HCT116 (cell line): Measurements from ENCODE around the gene GALC. TPM values are rescaled to one million over a fixed set of nuclear protein-coding genes. Genes with fewer than 3 reads are reported as not detected.

Source experiments
- ATAC-seq: fragments of 200-7000 bp; cut with Tn5 transposase; 2 replicates; pipeline ENCODE4 v1.9.1; 2020; ENCODE audit warnings: mild to moderate bottlenecking, moderate library complexity
- Bru-seq: library from RNA; stranded (reverse); fragments of 400-500 nt; gene quantifications from one replicate; lab custom pipeline; 2021; lab: Mats Ljungman, UMichigan
- BruChase-seq, 2 experiments: library from RNA; stranded (reverse); fragments of 400-500 nt; gene quantifications; one replicate each; lab custom pipeline; 2021; lab: Mats Ljungman, UMichigan
- BruUV-seq: library from RNA; stranded (reverse); fragments of 400-500 nt; replicated peaks from 2 replicates; lab custom pipeline; 2021; lab: Mats Ljungman, UMichigan
- CTCF ChIA-PET: fragments of 300-600 bp; sonication (Branson Sonifier 250); formaldehyde crosslinking; loops from one replicate; lab custom pipeline; 2021; ENCODE audit warnings: antibody characterized with exemption; lab: Charles Lee
- POLR2A ChIA-PET: fragments of 300-600, 350-600 bp; sonication (Branson Sonifier 250); formaldehyde crosslinking; loops from one replicate; lab custom pipeline; 2021; ENCODE audit warnings: antibody characterized with exemption; lab: Charles Lee
- RAD21 ChIA-PET, 2 experiments: fragments of 300-600 bp; sonication (Branson Sonifier 250); formaldehyde crosslinking; loops; one replicate each; lab custom pipeline; 2023; ENCODE audit warnings: low total read pairs in 2 of 2; ENCODE audit not compliant: uncharacterized antibody in 2 of 2, unreplicated experiment in 2 of 2, low non-redundant PET in 1 of 2; lab: Charles Lee
- DNase-seq: peaks from one replicate; pipeline ENCODE4 v3.0.0-alpha.2; 2010; ENCODE audit warnings: low read depth, low spot score
- H2AFZ ChIP-seq: fragments of 200-600 bp; shearing (Covaris generic), sonication (generic); 2 replicates; pipeline ENCODE4 v1.6.1; 2017; ENCODE audit warnings: low read depth, mixed run types, mixed read lengths, antibody characterized with exemption, low read length; ENCODE audit not compliant: poor library complexity, severe bottlenecking
- H3K27ac ChIP-seq: 2 replicates; pipeline ENCODE4 v1.5.1; 2012; ENCODE audit warnings: low read depth, low read length
- H3K27me3 ChIP-seq: fragments of 200-600 bp; sonication (generic); 2 replicates; pipeline ENCODE4 v1.6.1; 2016; ENCODE audit warnings: mixed run types, low read length, mixed read lengths; ENCODE audit not compliant: insufficient read depth
- H3K36me3 ChIP-seq, 2 experiments: fragments of 200-500 bp in 1 of 2; fragments of 200-600 bp in 1 of 2; sonication (Bioruptor generic) in 1 of 2; sonication (generic) in 1 of 2; 2 replicates each; pipeline versions ENCODE4 v1.5.1 to v1.6.1; 2014 to 2016; ENCODE audit warnings: low read length in 2 of 2, inconsistent platforms in 1 of 2, mixed read lengths in 1 of 2, mixed run types in 1 of 2; ENCODE audit not compliant: insufficient read depth in 2 of 2, control insufficient read depth in 1 of 2
- H3K4me1 ChIP-seq, 2 experiments: fragments of 200-600 bp in 1 of 2; sonication (generic) in 1 of 2; 2 replicates each; pipeline versions ENCODE4 v1.5.1 to v1.6.1; 2012 to 2017; ENCODE audit warnings: low read length in 2 of 2, inconsistent platforms in 1 of 2, mild to moderate bottlenecking in 1 of 2, mixed read lengths in 1 of 2, mixed run types in 1 of 2, moderate library complexity in 1 of 2; ENCODE audit not compliant: insufficient read depth in 2 of 2, control insufficient read depth in 1 of 2
- H3K4me2 ChIP-seq: fragments of 200-600 bp; sonication (generic); 2 replicates; pipeline ENCODE4 v1.6.1; 2017; ENCODE audit warnings: mixed run types, low read length, mixed read lengths
- H3K4me3 ChIP-seq, 2 experiments: fragments of 200-600 bp in 1 of 2; sonication (generic) in 1 of 2; replicated peaks in 1 of 2; 2 replicates each; pipeline ENCODE4 v1.5.1; 2011 to 2016; ENCODE audit warnings: low read length in 2 of 2, control low read depth in 1 of 2, low read depth in 1 of 2, mild to moderate bottlenecking in 1 of 2, mixed read lengths in 1 of 2, mixed run types in 1 of 2
- H3K79me2 ChIP-seq: fragments of 200-600 bp; sonication (generic); 2 replicates; pipeline ENCODE4 v1.6.1; 2017; ENCODE audit warnings: mild to moderate bottlenecking, mixed run types, low read length, moderate library complexity, mixed read lengths; ENCODE audit not compliant: insufficient read depth
- H3K9ac ChIP-seq: fragments of 200-600 bp; sonication (generic); 2 replicates; pipeline ENCODE4 v1.6.1; 2016; ENCODE audit warnings: low read length, mixed read lengths
- H3K9me2 ChIP-seq: fragments of 200-600 bp; sonication (generic), shearing (Covaris generic); 2 replicates; pipeline ENCODE4 v1.6.1; 2017; ENCODE audit warnings: mixed run types, mild to moderate bottlenecking, moderate library complexity; ENCODE audit not compliant: insufficient read depth
- H3K9me3 ChIP-seq, 2 experiments: fragments of 200-500 bp in 1 of 2; fragments of 200-600 bp in 1 of 2; sonication (Bioruptor generic) in 1 of 2; sonication (generic) in 1 of 2; 2 replicates each; pipeline ENCODE4 v1.6.1; 2014 to 2017; ENCODE audit warnings: low read length in 2 of 2, mixed read lengths in 2 of 2, inconsistent platforms in 1 of 2, low read depth in 1 of 2, mild to moderate bottlenecking in 1 of 2, mixed run types in 1 of 2, moderate library complexity in 1 of 2; ENCODE audit not compliant: control insufficient read depth in 1 of 2, insufficient read depth in 1 of 2
- H4K20me1 ChIP-seq: fragments of 200-600 bp; sonication (generic), shearing (Covaris generic); 2 replicates; pipeline ENCODE4 v1.6.1; 2017; ENCODE audit warnings: mixed run types, mild to moderate bottlenecking, moderate library complexity; ENCODE audit not compliant: insufficient read depth
- ATF3 ChIP-seq: IDR thresholded peaks from 2 replicates; pipeline ENCODE4 v1.6.1; 2012
- CBX3 ChIP-seq: IDR thresholded peaks from 2 replicates; pipeline ENCODE4 v1.6.1; 2012; ENCODE audit warnings: low read depth
- CEBPB ChIP-seq: IDR thresholded peaks from 2 replicates; pipeline ENCODE4 v1.6.1; 2012; ENCODE audit warnings: low read depth
- EGR1 ChIP-seq: IDR thresholded peaks from 2 replicates; pipeline ENCODE4 v1.6.1; 2012; ENCODE audit warnings: low read depth
- EZH2 ChIP-seq: fragments of 200-600 bp; sonication (generic); IDR thresholded peaks from 2 replicates; pipeline ENCODE4 v1.6.1; 2017; ENCODE audit warnings: antibody characterized with exemption, mixed run types
- JUND ChIP-seq: IDR thresholded peaks from 2 replicates; pipeline ENCODE4 v1.6.1; 2012
- POLR2AphosphoS5 ChIP-seq: IDR thresholded peaks from 2 replicates; pipeline ENCODE4 v1.6.1; 2011; ENCODE audit warnings: mild to moderate bottlenecking, low read depth, low read length, moderate library complexity
- RAD21 ChIP-seq: IDR thresholded peaks from 2 replicates; pipeline ENCODE4 v1.6.1; 2012; ENCODE audit warnings: low read depth, mild to moderate bottlenecking
- REST ChIP-seq: IDR thresholded peaks from 2 replicates; pipeline ENCODE4 v1.6.1; 2012; ENCODE audit warnings: low read depth
- SIN3A ChIP-seq: IDR thresholded peaks from 2 replicates; pipeline ENCODE4 v1.6.1; 2012; ENCODE audit warnings: low read depth
- SP1 ChIP-seq: IDR thresholded peaks from 2 replicates; pipeline ENCODE4 v1.6.1; 2012; ENCODE audit warnings: low read depth
- SRF ChIP-seq: IDR thresholded peaks from 2 replicates; pipeline ENCODE4 v1.6.1; 2012; ENCODE audit warnings: low read depth
- TCF7L2 ChIP-seq: IDR thresholded peaks from 2 replicates; pipeline ENCODE4 v1.7.0; 2011; ENCODE audit warnings: borderline replicate concordance, inconsistent platforms; ENCODE audit not compliant: insufficient read depth, insufficient read length; ENCODE audit errors: extremely low read depth
- ZBTB33 ChIP-seq: IDR thresholded peaks from 2 replicates; pipeline ENCODE4 v1.6.1; 2011; ENCODE audit warnings: mild to moderate bottlenecking, low read length, moderate library complexity; ENCODE audit not compliant: insufficient replicate concordance; ENCODE audit errors: extremely low read depth
- ZFX ChIP-seq: fragments of 450-650 bp; IDR thresholded peaks from 2 replicates; pipeline ENCODE4 v1.6.1; 2017
- ZNF274 ChIP-seq: fragments of 200-500 bp; sonication (Bioruptor generic); IDR thresholded peaks from 2 replicates; pipeline ENCODE4 v1.6.1; 2014; ENCODE audit warnings: mild to moderate bottlenecking, low read depth, low read length, inconsistent platforms
- intact Hi-C: fragments of 100-400 bp; cut with micrococcal nuclease; formaldehyde crosslinking; loops from 2 replicates; pipeline ENCODE4 v1.10.0; 2022
- long read RNA-seq: library from polyadenylated mRNA; unstranded; transcript quantifications from one replicate; pipeline ENCODE4 v2.0.0, GENCODE V29; 2021; ENCODE audit not compliant: unreplicated experiment
- polyA plus RNA-seq: library from polyadenylated mRNA; unstranded; fragments of >200 nt; gene quantifications from 2 replicates; pipeline ENCODE4 v1.2.1, GENCODE V29; 2012; ENCODE audit warnings: missing spikeins
- total RNA-seq: library from RNA; stranded (reverse); gene quantifications from one replicate; pipeline ENCODE4 v1.2.1, GENCODE V29; 2021; ENCODE audit not compliant: unreplicated experiment
- TF ChIP-seq, protein P1 (sequence below): IDR thresholded peaks from 2 replicates; pipeline ENCODE4 v1.6.1; 2012
- TF ChIP-seq, protein P2 (sequence below), 3 experiments: fragments of 200-600 bp in 1 of 3; sonication (generic) in 1 of 3; IDR thresholded peaks in 2 of 3; conservative IDR thresholded peaks in 1 of 3; 2 replicates each; pipeline ENCODE4 v1.5.1; 2012 to 2017; ENCODE audit warnings: low read depth in 2 of 3, low read length in 2 of 3, antibody characterized with exemption in 1 of 3, borderline replicate concordance in 1 of 3, control low read depth in 1 of 3, mild to moderate bottlenecking in 1 of 3, mixed read lengths in 1 of 3, mixed run types in 1 of 3, moderate library complexity in 1 of 3; ENCODE audit not compliant: insufficient read depth in 1 of 3

GALC gene
- 0.59 TPM for total RNA-seq
- not detected in 2 replicates for polyA plus RNA-seq
- percentile 3 among the genes with signal in this experiment for Bru-seq, nascent RNA
- BruChase-seq, experiment 1, labeled RNA remaining after a 6-hour chase: percentile 2 among the genes with signal in this experiment
- BruChase-seq, experiment 2, labeled RNA remaining after a 2-hour chase: percentile 2 among the genes with signal in this experiment
- long read RNA-seq: 0 reads

DNA sequence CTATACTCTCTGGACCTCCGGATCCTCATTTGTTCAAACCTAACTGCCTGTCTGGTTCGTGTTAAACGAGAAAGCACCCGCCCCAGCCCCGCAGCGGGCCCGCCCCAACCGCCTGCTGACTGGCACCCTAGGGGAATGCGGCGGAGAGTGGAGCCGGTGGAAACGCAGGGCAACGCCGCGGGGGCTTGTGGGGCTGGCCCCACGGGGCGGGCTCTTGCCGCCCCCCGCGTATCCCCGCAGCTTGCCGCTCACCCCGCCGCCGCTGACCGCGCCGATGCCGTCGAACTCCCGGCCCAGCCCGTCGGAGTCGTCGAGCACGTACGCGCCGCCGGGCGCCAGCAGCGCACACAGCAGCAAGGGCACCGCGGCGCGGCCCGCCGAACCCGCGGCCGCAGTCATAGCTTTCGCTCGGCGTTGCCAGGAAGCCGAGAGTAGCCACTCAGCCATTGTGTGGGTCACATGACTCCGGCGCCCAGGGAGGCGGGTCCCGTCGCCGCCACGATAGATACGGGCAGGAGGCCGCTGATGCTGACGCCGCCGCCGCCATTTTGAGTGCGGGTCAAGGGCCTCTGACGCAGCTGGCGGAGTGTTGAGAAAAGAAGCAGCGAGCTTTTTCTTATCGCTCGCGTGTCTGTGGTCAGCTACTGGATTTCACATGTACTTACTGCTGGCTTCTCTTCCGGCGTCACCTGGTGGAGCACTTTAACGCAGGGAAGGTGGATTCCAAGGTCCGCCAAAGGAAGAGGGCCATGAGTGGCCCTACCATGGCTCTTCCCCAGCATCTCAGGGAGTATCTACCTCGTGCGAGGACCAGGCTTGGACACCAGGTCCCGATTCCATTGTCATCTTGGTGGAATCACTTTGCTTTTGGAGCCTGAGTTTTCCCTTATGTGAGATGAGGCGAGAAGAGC lies at the start of gene GALC:
GALC (minus strand) TSS at position 465 of the 911 bp plus-strand sequence; CDS start at position 447, 18 bp downstream.
- intact Hi-C loops: no loop called here
- no peaks in the 10 kb centered on the region for H3K36me3 ChIP-seq
- no peaks in the 10 kb centered on the region for H3K4me1 ChIP-seq
- H3K9me2 ChIP-seq: no peaks in the 10 kb centered on the region
- BruUV-seq: no TSS peak
- no peaks in the 10 kb centered on the region for H4K20me1 ChIP-seq
- H3K4me2 ChIP-seq: no peak within 1 kb of the TSS
- no peak within 1 kb of the TSS for H3K4me3 ChIP-seq
- CTCF ChIA-PET: no interaction called here
- H3K9ac ChIP-seq: no peak within 1 kb of the TSS
- no peaks in the 10 kb centered on the region for H3K27me3 ChIP-seq
- DNase-seq (no peak), ATAC-seq (no peak)
- no peaks in the 10 kb centered on the region; a peak in 1 of 4 replicates for H3K9me3 ChIP-seq
- no peaks in the 10 kb centered on the region for H3K79me2 ChIP-seq
- POLR2A ChIA-PET: no interaction called here
- no peak within 1 kb of the TSS for H3K27ac ChIP-seq
- RAD21 ChIA-PET: no interaction called here
- no peak within 1 kb of the TSS for H2AFZ ChIP-seq
- TF ChIP-seq REST: no peak
- TF ChIP-seq TCF7L2: no peak
- no peak for TF ChIP-seq JUND
- TF ChIP-seq CEBPB: no peak
- TF ChIP-seq CBX3: no peak
- TF ChIP-seq EGR1: no peak
- TF ChIP-seq, protein P1, sequence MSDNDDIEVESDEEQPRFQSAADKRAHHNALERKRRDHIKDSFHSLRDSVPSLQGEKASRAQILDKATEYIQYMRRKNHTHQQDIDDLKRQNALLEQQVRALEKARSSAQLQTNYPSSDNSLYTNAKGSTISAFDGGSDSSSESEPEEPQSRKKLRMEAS: no peak
- TF ChIP-seq SRF: no peak
- no peak for TF ChIP-seq ZBTB33
- no peak for TF ChIP-seq RAD21
- TF ChIP-seq SIN3A: no peak
- TF ChIP-seq ZNF274: no peak
- TF ChIP-seq, protein P2, sequence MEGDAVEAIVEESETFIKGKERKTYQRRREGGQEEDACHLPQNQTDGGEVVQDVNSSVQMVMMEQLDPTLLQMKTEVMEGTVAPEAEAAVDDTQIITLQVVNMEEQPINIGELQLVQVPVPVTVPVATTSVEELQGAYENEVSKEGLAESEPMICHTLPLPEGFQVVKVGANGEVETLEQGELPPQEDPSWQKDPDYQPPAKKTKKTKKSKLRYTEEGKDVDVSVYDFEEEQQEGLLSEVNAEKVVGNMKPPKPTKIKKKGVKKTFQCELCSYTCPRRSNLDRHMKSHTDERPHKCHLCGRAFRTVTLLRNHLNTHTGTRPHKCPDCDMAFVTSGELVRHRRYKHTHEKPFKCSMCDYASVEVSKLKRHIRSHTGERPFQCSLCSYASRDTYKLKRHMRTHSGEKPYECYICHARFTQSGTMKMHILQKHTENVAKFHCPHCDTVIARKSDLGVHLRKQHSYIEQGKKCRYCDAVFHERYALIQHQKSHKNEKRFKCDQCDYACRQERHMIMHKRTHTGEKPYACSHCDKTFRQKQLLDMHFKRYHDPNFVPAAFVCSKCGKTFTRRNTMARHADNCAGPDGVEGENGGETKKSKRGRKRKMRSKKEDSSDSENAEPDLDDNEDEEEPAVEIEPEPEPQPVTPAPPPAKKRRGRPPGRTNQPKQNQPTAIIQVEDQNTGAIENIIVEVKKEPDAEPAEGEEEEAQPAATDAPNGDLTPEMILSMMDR (IDR thresholded peaks at IDR 0.05 in 2 of 3, conservative IDR thresholded peaks at IDR 0.05 in 1 of 3; ENCODE audit: borderline replicate concordance in 1 of 3, insufficient read depth in 1 of 3, low read depth in 2 of 3, low read length in 2 of 3): no peak
- TF ChIP-seq POLR2AphosphoS5: no peak
- TF ChIP-seq ATF3: no peak
- TF ChIP-seq ZFX: no peak
- no peak for TF ChIP-seq EZH2
- no peak for TF ChIP-seq SP1
